Measurements from ENCODE around the gene DOCK10. TPM values are rescaled to one million over a fixed set of nuclear protein-coding genes. Genes with fewer than 3 reads are reported as not detected.

Gene DOCK10
- polyA plus RNA-seq, 1 donor (not counting 4 experiments of a cell fraction or from before 2014, with no cell fraction given), result 2.5 TPM

GRCh38 chr2:224958873-224959272 is 83.4 kb downstream of the DOCK10 start:
- Histone ChIP-seq H3K4me3 (ENCODE audit: control insufficient read depth in 2 of 3, extremely low read depth in 1 of 3, insufficient read depth in 2 of 3, low read depth in 1 of 3, low read length in 3 of 3) (no peak overlapping the region), H3K4me2 (ENCODE audit: control insufficient read depth, extremely low read depth, insufficient read depth, low read depth, low read length) (no peak overlapping the region), H3K36me3 (ENCODE audit: control insufficient read depth in 2 of 2, extremely low read depth in 1 of 2, insufficient read depth in 2 of 2, low read length in 2 of 2) (no peaks in the 10 kb centered on the region), H3K9ac (ENCODE audit: control insufficient read depth, extremely low read depth, insufficient read depth, low read length) (no peak overlapping the region), H3K79me2 (ENCODE audit: control insufficient read depth, insufficient read depth, low read length) (no peaks in the 10 kb centered on the region), H3K4me1 (ENCODE audit: control insufficient read depth, extremely low read depth, insufficient read depth, low read length) (no peaks in the 10 kb centered on the region), H3K9me1 (ENCODE audit: control insufficient read depth, extremely low read depth, insufficient read depth, low read length) (no peaks in the 10 kb centered on the region), H3K27me3 (ENCODE audit: control insufficient read depth, extremely low read depth, insufficient read depth, low read length) (no peaks in the 10 kb centered on the region), H3K27ac (ENCODE audit: control insufficient read depth, insufficient read depth, low read length) (no peak overlapping the region), H4K20me1 (ENCODE audit: control insufficient read depth, extremely low read depth, insufficient read depth, low read length) (no peaks in the 10 kb centered on the region), H2AFZ (ENCODE audit: control insufficient read depth, low read length) (no peak overlapping the region), H3K9me3 (ENCODE audit: control insufficient read depth, low read depth, low read length) (no peaks in the 10 kb centered on the region)
- no peak for TF ChIP-seq EZH2 (IDR thresholded peaks at IDR 0.05; ENCODE audit: low read length)
- TF ChIP-seq CTCF (optimal IDR thresholded peaks at IDR 0.05 in 1 of 3, IDR thresholded peaks at IDR 0.05 in 1 of 3, conservative IDR thresholded peaks at IDR 0.05 in 1 of 3; ENCODE audit: extremely low read depth in 1 of 3, insufficient read depth in 2 of 3, low read length in 3 of 3), result no peak
- dilution Hi-C loops (cut with MboI; ENCODE audit: extremely low pct_ligation_motif_present, low sequenced_read_pairs), result no loop called here
- FAIRE-seq, result no peak
- DNase-seq (ENCODE audit: low read depth, low spot score), result no peak

- TF ChIP-seq EZH2 (IDR thresholded peaks at IDR 0.05; ENCODE audit: low read length), result no peak
- no peak for TF ChIP-seq CTCF (optimal IDR thresholded peaks at IDR 0.05 in 1 of 3, IDR thresholded peaks at IDR 0.05 in 1 of 3, conservative IDR thresholded peaks at IDR 0.05 in 1 of 3; ENCODE audit: extremely low read depth in 1 of 3, insufficient read depth in 2 of 3, low read length in 3 of 3)
- H4K20me1 ChIP-seq (ENCODE audit: control insufficient read depth, extremely low read depth, insufficient read depth, low read length), result no peaks in the 10 kb centered on the region
- DNase-seq (ENCODE audit: low read depth, low spot score) (no peak), FAIRE-seq (no peak)
- no peaks in the 10 kb centered on the region for H3K9me1 ChIP-seq (ENCODE audit: control insufficient read depth, extremely low read depth, insufficient read depth, low read length)
- H3K79me2 ChIP-seq (ENCODE audit: control insufficient read depth, insufficient read depth, low read length), result no peaks in the 10 kb centered on the region
- no peak overlapping the region for H3K4me3 ChIP-seq (ENCODE audit: control insufficient read depth in 2 of 3, extremely low read depth in 1 of 3, insufficient read depth in 2 of 3, low read depth in 1 of 3, low read length in 3 of 3)
- no peak overlapping the region for H3K27ac ChIP-seq (ENCODE audit: control insufficient read depth, insufficient read depth, low read length)
- H3K4me1 ChIP-seq (ENCODE audit: control insufficient read depth, extremely low read depth, insufficient read depth, low read length), result no peaks in the 10 kb centered on the region
- H3K36me3 ChIP-seq (ENCODE audit: control insufficient read depth in 2 of 2, extremely low read depth in 1 of 2, insufficient read depth in 2 of 2, low read length in 2 of 2), result no peaks in the 10 kb centered on the region
- no peak overlapping the region for H3K4me2 ChIP-seq (ENCODE audit: control insufficient read depth, extremely low read depth, insufficient read depth, low read depth, low read length)
- no peaks in the 10 kb centered on the region for H3K9me3 ChIP-seq (ENCODE audit: control insufficient read depth, low read depth, low read length)
- no peaks in the 10 kb centered on the region for H3K27me3 ChIP-seq (ENCODE audit: control insufficient read depth, extremely low read depth, insufficient read depth, low read length)
- dilution Hi-C loops (cut with MboI; ENCODE audit: extremely low pct_ligation_motif_present, low sequenced_read_pairs), result no loop called here
- no peak overlapping the region for H3K9ac ChIP-seq (ENCODE audit: control insufficient read depth, extremely low read depth, insufficient read depth, low read length)
- no peak overlapping the region for H2AFZ ChIP-seq (ENCODE audit: control insufficient read depth, low read length)
Observed at GRCh38 chr2:224958462-224958857, 83.8 kb downstream of the DOCK10 start.
